H9 (cell line): ENCODE data around the gene TMEM119. TPM values are rescaled to one million over a fixed set of nuclear protein-coding genes. Genes with fewer than 3 reads are reported as not detected.

Experiments used
- DNase-seq: peaks from one replicate; pipeline ENCODE4 v3.0.0-alpha.2; 2017
- H2AFZ ChIP-seq: one replicate; pipeline ENCODE4 v1.6.1; 2013; ENCODE audit warnings: mild to moderate bottlenecking, low read length, control low read depth, moderate library complexity
- H2AK5ac ChIP-seq: 2 replicates; pipeline ENCODE4 v1.6.1; 2013; ENCODE audit warnings: low read length, control low read depth, mixed read lengths; ENCODE audit not compliant: insufficient read length
- H2BK120ac ChIP-seq: one replicate; pipeline ENCODE4 v1.6.1; 2013; ENCODE audit warnings: low read depth, mild to moderate bottlenecking, low read length, control low read depth, inconsistent platforms; ENCODE audit not compliant: poor library complexity, severe bottlenecking
- H2BK12ac ChIP-seq: 2 replicates; pipeline ENCODE4 v1.6.1; 2013; ENCODE audit warnings: low read length, control low read depth, mixed read lengths, low read depth; ENCODE audit not compliant: insufficient read length
- H2BK15ac ChIP-seq: 2 replicates; pipeline ENCODE4 v1.6.1; 2013; ENCODE audit warnings: low read depth, low read length, control low read depth
- H2BK20ac ChIP-seq: one replicate; pipeline ENCODE4 v1.6.1; 2013; ENCODE audit warnings: low read depth, mild to moderate bottlenecking, low read length, control low read depth, inconsistent platforms; ENCODE audit not compliant: poor library complexity, severe bottlenecking
- H2BK5ac ChIP-seq: 2 replicates; pipeline ENCODE4 v1.6.1; 2013; ENCODE audit warnings: low read length, control low read depth, mixed read lengths; ENCODE audit not compliant: insufficient read length
- H3K14ac ChIP-seq: 2 replicates; pipeline ENCODE4 v1.6.1; 2013; ENCODE audit warnings: low read length, control low read depth; ENCODE audit not compliant: insufficient read depth
- H3K18ac ChIP-seq: 2 replicates; pipeline ENCODE4 v1.6.1; 2013; ENCODE audit warnings: low read depth, mild to moderate bottlenecking, mixed read lengths, low read length, control low read depth; ENCODE audit not compliant: insufficient read length
- H3K23ac ChIP-seq: 2 replicates; pipeline ENCODE4 v1.6.1; 2013; ENCODE audit warnings: low read length, control low read depth, mixed read lengths, low read depth; ENCODE audit not compliant: insufficient read length
- H3K23me2 ChIP-seq: 2 replicates; pipeline ENCODE4 v1.6.1; 2013; ENCODE audit warnings: low read depth, mild to moderate bottlenecking, mixed read lengths, low read length, control low read depth; ENCODE audit not compliant: insufficient read length, poor library complexity, severe bottlenecking
- H3K27ac ChIP-seq: 2 replicates; pipeline ENCODE4 v1.5.1; 2013; ENCODE audit warnings: low read length, control low read depth, mixed read lengths, low read depth; ENCODE audit not compliant: insufficient read length
- H3K27me3 ChIP-seq: 2 replicates; pipeline ENCODE4 v1.6.1; 2013; ENCODE audit warnings: low read length, control low read depth, inconsistent platforms; ENCODE audit not compliant: insufficient read depth
- H3K4ac ChIP-seq: 2 replicates; pipeline ENCODE4 v1.6.1; 2013; ENCODE audit warnings: low read depth, mild to moderate bottlenecking, control low read depth, inconsistent platforms, low read length, moderate library complexity
- H3K4me1 ChIP-seq: 2 replicates; pipeline ENCODE4 v1.6.1; 2013; ENCODE audit warnings: low read length, control low read depth, inconsistent platforms; ENCODE audit not compliant: insufficient read depth
- H3K4me2 ChIP-seq: 2 replicates; pipeline ENCODE4 v1.6.1; 2013; ENCODE audit warnings: low read length, control low read depth, mixed read lengths; ENCODE audit not compliant: insufficient read length, insufficient read depth
- H3K56ac ChIP-seq: 2 replicates; pipeline ENCODE4 v1.6.1; 2013; ENCODE audit warnings: low read depth, mild to moderate bottlenecking, mixed read lengths, low read length, control low read depth; ENCODE audit not compliant: insufficient read length
- H3K79me1 ChIP-seq: 2 replicates; pipeline ENCODE4 v1.6.1; 2013; ENCODE audit warnings: low read depth, mild to moderate bottlenecking, moderate library complexity, low read length, control low read depth, inconsistent platforms; ENCODE audit not compliant: insufficient read depth, poor library complexity, severe bottlenecking
- H3K79me2 ChIP-seq: 2 replicates; pipeline ENCODE4 v1.6.1; 2013; ENCODE audit warnings: low read length, control low read depth, inconsistent platforms; ENCODE audit not compliant: insufficient read depth
- H3K9ac ChIP-seq: 2 replicates; pipeline ENCODE4 v1.6.1; 2013; ENCODE audit warnings: low read length, control low read depth, mixed read lengths; ENCODE audit not compliant: insufficient read length; ENCODE audit errors: extremely low read depth
- H3K9me3 ChIP-seq: one replicate; pipeline ENCODE4 v1.6.1; 2013; ENCODE audit warnings: low read depth, low read length, inconsistent platforms; ENCODE audit not compliant: control insufficient read depth
- H3T11ph ChIP-seq: one replicate; pipeline ENCODE4 v1.6.1; 2013; ENCODE audit warnings: mild to moderate bottlenecking, low read length, control low read depth, inconsistent platforms
- H4K20me1 ChIP-seq: one replicate; pipeline ENCODE4 v1.6.1; 2013; ENCODE audit not compliant: control insufficient read depth, insufficient read length, insufficient read depth
- H4K5ac ChIP-seq: 2 replicates; pipeline ENCODE4 v1.6.1; 2013; ENCODE audit warnings: low read depth, mild to moderate bottlenecking, mixed read lengths, low read length, control low read depth; ENCODE audit not compliant: insufficient read length
- H4K8ac ChIP-seq: replicated peaks from 2 replicates; pipeline ENCODE4 v1.6.1; 2013; ENCODE audit warnings: low read length, control low read depth, mixed read lengths, low read depth; ENCODE audit not compliant: insufficient read length
- H4K91ac ChIP-seq: 2 replicates; pipeline ENCODE4 v1.6.1; 2013; ENCODE audit warnings: low read depth, mild to moderate bottlenecking, moderate library complexity, mixed read lengths, low read length, control low read depth; ENCODE audit not compliant: insufficient read length
- H3K27ac Mint-ChIP-seq, 3 experiments: 2 replicates in 2 of 3; 3 replicates in 1 of 3; pipeline ENCODE4 v1.8.0; 2020 to 2021; ENCODE audit warnings: mixed read lengths in 3 of 3, mild to moderate bottlenecking in 1 of 3, moderate library complexity in 1 of 3
- H3K27me3 Mint-ChIP-seq: 2 replicates; pipeline ENCODE4 v1.8.0; 2021; ENCODE audit warnings: low read depth, mild to moderate bottlenecking, moderate library complexity, mixed read lengths
- H3K36me3 Mint-ChIP-seq, 3 experiments: 2 replicates in 2 of 3; 3 replicates in 1 of 3; pipeline ENCODE4 v1.8.0; 2020 to 2021; ENCODE audit warnings: low read depth in 3 of 3, mixed read lengths in 3 of 3; ENCODE audit not compliant: insufficient read depth in 1 of 3
- H3K4me1 Mint-ChIP-seq, 2 experiments: 2 replicates each; pipeline ENCODE4 v1.8.0; 2020; ENCODE audit warnings: mixed read lengths in 2 of 2
- H3K4me3 Mint-ChIP-seq, 2 experiments: 2 replicates in 1 of 2; 3 replicates in 1 of 2; pipeline ENCODE4 v1.8.0; 2020 to 2021; ENCODE audit warnings: mild to moderate bottlenecking in 2 of 2, mixed read lengths in 2 of 2, moderate library complexity in 1 of 2
- H3K9me3 Mint-ChIP-seq, 2 experiments: 2 replicates in 1 of 2; 3 replicates in 1 of 2; pipeline ENCODE4 v1.8.0; 2020; ENCODE audit warnings: mild to moderate bottlenecking in 2 of 2, mixed read lengths in 2 of 2, moderate library complexity in 1 of 2
- CTCF ChIP-seq: fragments of 200-600 bp; sonication (generic); conservative IDR thresholded peaks from 3 replicates; pipeline ENCODE4 v1.8.0; 2021; ENCODE audit warnings: antibody characterized with exemption, mild to moderate bottlenecking
- WGBS: extraction: QIAGEN DNeasy Blood & Tissue Kit; methylation state at CpG from one replicate; pipeline ENCODE4 v1.1.7; 2013; ENCODE audit warnings: missing lambda C conversion rate, low lambda C conversion rate, mixed read lengths; ENCODE audit not compliant: insufficient read length; ENCODE audit errors: extremely low coverage; 5-methylcytosine and 5-hydroxymethylcytosine counted together
- total RNA-seq: library from RNA; stranded (reverse); gene quantifications from 2 replicates; pipeline ENCODE4 v1.2.1, GENCODE V29; 2021

The TMEM119 gene
- total RNA-seq, 1 experiment from 2014 or later, result not detected

- Histone ChIP-seq H3K18ac (no peak overlapping the region), H3K23ac (no peak overlapping the region), H4K8ac (no peak overlapping the region), H3K56ac (no peak overlapping the region), H3K79me2 (no peaks in the 10 kb centered on the region), H2BK20ac (no peak overlapping the region), H3K4me2 (no peak overlapping the region), H3K27ac (no peak overlapping the region), H2AK5ac (no peak overlapping the region), H3K9ac (no peak overlapping the region), H4K5ac (no peak overlapping the region), H2BK15ac (no peak overlapping the region), H3T11ph (no peak overlapping the region), H4K20me1 (no peaks in the 10 kb centered on the region), H2BK120ac (no peak overlapping the region), H3K9me3 (no peaks in the 10 kb centered on the region), H3K14ac (peak overlapping the region; percentile 67; the same call in 1 of the 2 replicates), H3K4me1 (no peaks in the 10 kb centered on the region), H2AFZ (no peak overlapping the region), H4K91ac (no peak overlapping the region), H2BK5ac (no peak overlapping the region), H3K4ac (no peak overlapping the region), H3K79me1 (no peaks in the 10 kb centered on the region), H3K27me3 (no peaks in the 10 kb centered on the region), H3K23me2 (no peaks in the 10 kb centered on the region), H2BK12ac (no peak overlapping the region)
- TF ChIP-seq CTCF, result no peak
- no peak for DNase-seq
- Mint-ChIP-seq H3K4me3 (peak overlapping the region in 1 of 2 experiments; percentile 40; a peak in 1 of 5 replicates), H3K36me3 (no peaks in the 10 kb centered on the region), H3K4me1 (peaks cover 12 to 27% of the 10 kb centered on the region in 2 experiments), H3K27me3 (no peaks in the 10 kb centered on the region), H3K9me3 (no peaks in the 10 kb centered on the region), H3K27ac (peak overlapping the region; percentile 53 to 82 (median 79); a peak in 5 of 7 replicates)
- no CpG with 5 or more reads among the region's 15 CpGs for WGBS
These were observed 8.7 kb downstream of the TMEM119 start for GRCh38 chr12:108589028-108589839.
